ENCODE measurements around the gene SMG6. TPM values are rescaled to one million over a fixed set of nuclear protein-coding genes. Genes with fewer than 3 reads are reported as not detected.

SMG6 gene
- total and polyA plus RNA-seq, 2 of the 4 experiments (the other 2 are of a cell fraction) = 16.3 to 30.3 TPM

GRCh38 chr17:2016494-2016893, 287.1 kb downstream of the SMG6 start:
- H3K4me3 ChIP-seq (ENCODE audit: insufficient read depth, low read depth, low read length) = no peak overlapping the region
- H3K9ac ChIP-seq (ENCODE audit: low read depth, low read length) = no peak overlapping the region
- no peak overlapping the region for H4K5ac ChIP-seq (ENCODE audit: low read depth, low read length)
- no peaks in the 10 kb centered on the region for H3K79me1 ChIP-seq (ENCODE audit: low read depth in 1 of 2, low read length in 2 of 2)
- H2AK9ac ChIP-seq (replicated peaks; ENCODE audit: low read depth, low read length, poor library complexity) = no peak overlapping the region
- H4K91ac ChIP-seq (ENCODE audit: insufficient read depth, low read depth, low read length) = no peak overlapping the region
- no peak overlapping the region for H2BK20ac ChIP-seq (ENCODE audit: low read depth, low read length)
- H2AFZ ChIP-seq (replicated peaks; ENCODE audit: low read length, poor library complexity) = no peak overlapping the region
- H3K27ac ChIP-seq (ENCODE audit: insufficient read depth, low read length) = no peak overlapping the region
- H3K18ac ChIP-seq (ENCODE audit: low read depth, low read length) = no peak overlapping the region
- ChIA-PET POLR2A (ENCODE audit: unreplicated experiment) (no interaction called here), CTCF (no interaction called here)
- WGBS, 2 experiments (ENCODE audit: extremely low coverage in 2 of 2, insufficient read length in 1 of 2) = 79% methylated on average over 15 of the region's 20 CpGs; no CpG with 5 or more reads in 1 of the 2 experiments
- no TSS peak for BruUV-seq (replicated peaks)
- H3K14ac ChIP-seq (replicated peaks; ENCODE audit: low read depth, low read length) = no peak overlapping the region
- no peak overlapping the region for H2BK5ac ChIP-seq (ENCODE audit: low read depth, low read length, poor library complexity, severe bottlenecking)
- H3K27me3 ChIP-seq (ENCODE audit: control insufficient read depth, insufficient read depth, low read length) = peaks cover 67% of the 10 kb centered on the region
- no peaks in the 10 kb centered on the region for H3K9me1 ChIP-seq (ENCODE audit: insufficient read depth, low read length)
- H4K8ac ChIP-seq (ENCODE audit: low read depth in 2 of 2, low read length in 2 of 2) = no peak overlapping the region
- no peaks in the 10 kb centered on the region for H3K36me3 ChIP-seq (ENCODE audit: control insufficient read depth, insufficient read depth, low read length)
- H3K9me3 ChIP-seq (ENCODE audit: control insufficient read depth, insufficient read depth, low read length) = peaks cover 2% of the 10 kb centered on the region; the same call in 1 of the 2 replicates
- no peak overlapping the region for H3K56ac ChIP-seq (ENCODE audit: extremely low read depth, insufficient read depth, low read length)
- no peak overlapping the region for H2BK15ac ChIP-seq (ENCODE audit: low read depth, low read length)
- no peak for TF ChIP-seq ELK1 (IDR thresholded peaks at IDR 0.05; ENCODE audit: borderline replicate concordance, low read depth, low read length)
- TF ChIP-seq NFE2L2 (IDR thresholded peaks at IDR 0.05; ENCODE audit: low read depth, low read length) = no peak
- no peak for TF ChIP-seq USF2 (IDR thresholded peaks at IDR 0.05; ENCODE audit: low read depth, low read length)
- TF ChIP-seq RFX5 (IDR thresholded peaks at IDR 0.05; ENCODE audit: low read depth, low read length) = no peak
- TF ChIP-seq FOS (IDR thresholded peaks at IDR 0.05; ENCODE audit: low read depth, low read length) = no peak
- TF ChIP-seq RAD21 (IDR thresholded peaks at IDR 0.05; ENCODE audit: low read length) = no peak
- TF ChIP-seq MXI1 (IDR thresholded peaks at IDR 0.05; ENCODE audit: borderline replicate concordance, low read depth, low read length) = no peak
- TF ChIP-seq MAZ (IDR thresholded peaks at IDR 0.05; ENCODE audit: borderline replicate concordance, low read depth, low read length) = no peak
- no peak for TF ChIP-seq CTCF (conservative IDR thresholded peaks at IDR 0.05; ENCODE audit: low read depth, low read length)
- TF ChIP-seq BHLHE40 (IDR thresholded peaks at IDR 0.05; ENCODE audit: low read depth, low read length) = no peak
- dilution Hi-C loops (cut with HindIII; ENCODE audit: low sequenced_read_pairs, unreplicated experiment) (no loop called here), intact Hi-C loops (cut with micrococcal nuclease) (no loop called here), in situ Hi-C loops (cut with MboI; ENCODE audit: low sequenced_read_pairs) (no loop called here)
- no peak overlapping the region for H3K23ac ChIP-seq (ENCODE audit: low read depth, low read length)
- no peaks in the 10 kb centered on the region; the same call in 1 of the 2 replicates for H4K20me1 ChIP-seq (ENCODE audit: insufficient read depth, low read length)
- DNase-seq (no peak), ATAC-seq (ENCODE audit: low read depth) (no peak)
- H3K4me1 ChIP-seq (ENCODE audit: control insufficient read depth, insufficient read depth, low read length) = peaks cover 4% of the 10 kb centered on the region; the same call in 1 of the 2 replicates
- H3K4ac ChIP-seq (ENCODE audit: low read depth, low read length) = no peak overlapping the region
- H2AK5ac ChIP-seq (ENCODE audit: low read depth, low read length) = no peak overlapping the region
- H2BK120ac ChIP-seq (ENCODE audit: low read depth, low read length) = no peak overlapping the region
- no peak overlapping the region for H3K4me2 ChIP-seq (ENCODE audit: low read depth, low read length)
